Measurements from ENCODE around the gene DHRS4.
"Not testable (repeated sequence)": the region's sequence is repeated elsewhere in the genome, so short reads cannot be mapped to it uniquely, and the experiment has no call there.

DNA sequence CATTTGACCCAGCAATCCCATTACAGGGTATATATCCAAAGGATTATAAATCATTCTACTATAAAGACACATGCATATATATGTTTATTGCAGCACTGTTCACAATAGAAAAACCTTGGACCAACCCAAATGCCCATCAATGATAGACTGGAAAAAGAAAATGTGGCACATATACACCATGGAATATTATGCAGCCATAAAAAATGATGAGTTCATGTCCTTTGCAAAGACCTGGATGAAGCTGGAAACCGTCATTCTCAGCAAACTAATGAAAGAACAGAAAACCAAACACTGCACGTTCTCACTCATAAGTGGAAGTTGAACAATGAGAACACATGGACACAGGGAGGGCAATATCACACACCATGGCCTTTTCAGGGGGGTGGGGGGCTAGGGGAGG, 4.5 kb upstream of the DHRS4 start:
- TF ChIP-seq, protein P1, sequence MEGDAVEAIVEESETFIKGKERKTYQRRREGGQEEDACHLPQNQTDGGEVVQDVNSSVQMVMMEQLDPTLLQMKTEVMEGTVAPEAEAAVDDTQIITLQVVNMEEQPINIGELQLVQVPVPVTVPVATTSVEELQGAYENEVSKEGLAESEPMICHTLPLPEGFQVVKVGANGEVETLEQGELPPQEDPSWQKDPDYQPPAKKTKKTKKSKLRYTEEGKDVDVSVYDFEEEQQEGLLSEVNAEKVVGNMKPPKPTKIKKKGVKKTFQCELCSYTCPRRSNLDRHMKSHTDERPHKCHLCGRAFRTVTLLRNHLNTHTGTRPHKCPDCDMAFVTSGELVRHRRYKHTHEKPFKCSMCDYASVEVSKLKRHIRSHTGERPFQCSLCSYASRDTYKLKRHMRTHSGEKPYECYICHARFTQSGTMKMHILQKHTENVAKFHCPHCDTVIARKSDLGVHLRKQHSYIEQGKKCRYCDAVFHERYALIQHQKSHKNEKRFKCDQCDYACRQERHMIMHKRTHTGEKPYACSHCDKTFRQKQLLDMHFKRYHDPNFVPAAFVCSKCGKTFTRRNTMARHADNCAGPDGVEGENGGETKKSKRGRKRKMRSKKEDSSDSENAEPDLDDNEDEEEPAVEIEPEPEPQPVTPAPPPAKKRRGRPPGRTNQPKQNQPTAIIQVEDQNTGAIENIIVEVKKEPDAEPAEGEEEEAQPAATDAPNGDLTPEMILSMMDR (conservative IDR thresholded peaks at IDR 0.05; ENCODE audit: low read length): not testable (repeated sequence)
- not testable (repeated sequence) for TF ChIP-seq EZH2phosphoT487 (IDR thresholded peaks at IDR 0.05; ENCODE audit: borderline replicate concordance, low read depth, low read length)
